Parathyroid adenoma (tissue), 2 donors: ENCODE results near the gene CIT.
A peak's percentile ranks its signal among the peaks of the same experiment; 100 is the strongest.

Experiments
- H2AFZ ChIP-seq: fragments of 300-600 bp; sonication (generic); one replicate; pipeline ENCODE4 v1.7.0; 2017; ENCODE audit warnings: antibody characterized with exemption, mild to moderate bottlenecking
- H3K27ac ChIP-seq: fragments of 300-600 bp; sonication (generic); one replicate; pipeline ENCODE4 v1.7.0; 2017
- H3K27me3 ChIP-seq: fragments of 300-600 bp; sonication (generic); one replicate; pipeline ENCODE4 v1.7.0; 2017; ENCODE audit warnings: low read length; ENCODE audit not compliant: control insufficient read depth, insufficient read depth
- H3K36me3 ChIP-seq: fragments of 300-600 bp; sonication (generic); one replicate; pipeline ENCODE4 v1.7.0; 2017; ENCODE audit warnings: low read length; ENCODE audit not compliant: control insufficient read depth, insufficient read depth
- H3K4me1 ChIP-seq: fragments of 300-600 bp; sonication (generic); one replicate; pipeline ENCODE4 v1.7.0; 2017; ENCODE audit warnings: control low read depth
- H3K4me2 ChIP-seq: fragments of 300-600 bp; sonication (generic); one replicate; pipeline ENCODE4 v1.7.0; 2017; ENCODE audit warnings: low read length
- H3K4me3 ChIP-seq: fragments of 300-600 bp; sonication (generic); one replicate; pipeline ENCODE4 v1.7.0; 2017; ENCODE audit warnings: low read depth, low read length
- H3K79me2 ChIP-seq: fragments of 300-600 bp; sonication (generic); one replicate; pipeline ENCODE4 v1.7.0; 2017; ENCODE audit warnings: control low read depth
- H3K9ac ChIP-seq: fragments of 300-600 bp; sonication (generic); one replicate; pipeline ENCODE4 v1.7.0; 2017; ENCODE audit warnings: mild to moderate bottlenecking
- H3K9me3 ChIP-seq: fragments of 300-600 bp; sonication (generic); one replicate; pipeline ENCODE4 v1.7.0; 2017; ENCODE audit warnings: low read length; ENCODE audit not compliant: control insufficient read depth
- CTCF ChIP-seq: fragments of 300-600 bp; sonication (generic); IDR thresholded peaks from one replicate; pipeline ENCODE4 v1.7.0; 2017; ENCODE audit warnings: antibody characterized with exemption, mild to moderate bottlenecking
- donor health status: primary hyperparathyroidism.

Gene CIT

GRCh38 chr12:119876761-119877638 is at the start of gene CIT:
CIT (minus strand) TSS chr12:119877320; CDS start chr12:119876168, 1,152 bp downstream.
- Histone ChIP-seq H3K79me2 (no peaks in the 10 kb centered on the region), H3K27me3 (no peaks in the 10 kb centered on the region), H3K9me3 (no peaks in the 10 kb centered on the region), H3K27ac (no peak within 1 kb of the TSS), H3K9ac (no peak within 1 kb of the TSS), H2AFZ (peak within 1 kb of the TSS; percentile 98), H3K36me3 (no peaks in the 10 kb centered on the region), H3K4me1 (no peaks in the 10 kb centered on the region), H3K4me3 (peak within 1 kb of the TSS; percentile 78), H3K4me2 (peak within 1 kb of the TSS; percentile 79)
- TF ChIP-seq CTCF = no peak

- no peaks in the 10 kb centered on the region for H3K79me2 ChIP-seq
- no peak overlapping the region for H3K4me2 ChIP-seq
- TF ChIP-seq CTCF = no peak
- no peak overlapping the region for H3K4me3 ChIP-seq
- H3K27me3 ChIP-seq = no peaks in the 10 kb centered on the region
- no peaks in the 10 kb centered on the region for H3K36me3 ChIP-seq
- H3K9ac ChIP-seq = no peak overlapping the region
- no peaks in the 10 kb centered on the region for H3K4me1 ChIP-seq
- no peaks in the 10 kb centered on the region for H3K9me3 ChIP-seq
- H3K27ac ChIP-seq = no peak overlapping the region
- H2AFZ ChIP-seq = no peak overlapping the region
Measured at GRCh38 chr12:119925269-119925668, 48.1 kb upstream of the CIT start.

- H3K36me3 ChIP-seq = no peaks in the 10 kb centered on the region
- no peaks in the 10 kb centered on the region for H3K27me3 ChIP-seq
- no peak overlapping the region for H3K27ac ChIP-seq
- TF ChIP-seq CTCF = no peak
- H3K9ac ChIP-seq = no peak overlapping the region
- no peaks in the 10 kb centered on the region for H3K4me1 ChIP-seq
- H2AFZ ChIP-seq = no peak overlapping the region
- no peak overlapping the region for H3K4me2 ChIP-seq
- no peaks in the 10 kb centered on the region for H3K9me3 ChIP-seq
- no peaks in the 10 kb centered on the region for H3K79me2 ChIP-seq
- no peak overlapping the region for H3K4me3 ChIP-seq
Measured at GRCh38 chr12:119920064-119920463, 42.9 kb upstream of the CIT start.

GRCh38 chr12:119915894-119916510 is 38.9 kb upstream of the CIT start:
- no peaks in the 10 kb centered on the region for H3K9me3 ChIP-seq
- no peaks in the 10 kb centered on the region for H3K4me1 ChIP-seq
- TF ChIP-seq CTCF = no peak
- H3K4me3 ChIP-seq = no peak overlapping the region
- no peak overlapping the region for H3K27ac ChIP-seq
- no peak overlapping the region for H3K4me2 ChIP-seq
- H3K9ac ChIP-seq = no peak overlapping the region
- H3K36me3 ChIP-seq = no peaks in the 10 kb centered on the region
- no peaks in the 10 kb centered on the region for H3K79me2 ChIP-seq
- H2AFZ ChIP-seq = no peak overlapping the region
- no peaks in the 10 kb centered on the region for H3K27me3 ChIP-seq
